Activated CD8-positive, alpha-beta memory T cell treated with anti-CD3 and anti-CD28 coated beads, Interleukin-2, amount 50 U/mL, for 1 hour (primary cell): ENCODE results near the gene THSD4.

Experiments used
- DNase-seq: peaks from one replicate; pipeline ENCODE4 v3.0.0-alpha.2; 2020; ENCODE audit errors: extremely low read depth

THSD4 gene

DNA sequence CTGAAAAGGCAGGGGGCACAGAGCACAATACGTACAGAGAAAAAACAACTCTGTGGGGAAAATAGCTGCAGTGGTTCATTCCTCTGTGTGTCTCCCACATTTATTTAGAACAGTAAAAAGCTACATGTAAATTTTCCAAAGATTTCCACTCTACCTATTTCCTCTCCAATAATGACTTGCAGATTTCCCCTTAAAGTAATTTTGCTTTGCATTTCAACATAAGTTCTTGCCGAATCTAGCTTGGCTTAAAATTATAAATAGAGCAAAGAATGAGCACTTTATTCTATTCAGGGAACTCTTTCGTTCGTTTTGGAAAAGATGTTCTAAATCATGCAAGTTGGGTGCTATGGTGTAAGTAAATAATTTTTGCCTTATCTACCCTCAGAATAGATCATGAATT, 636.9 kb downstream of the THSD4 start:
- DNase-seq: no peak

DNA sequence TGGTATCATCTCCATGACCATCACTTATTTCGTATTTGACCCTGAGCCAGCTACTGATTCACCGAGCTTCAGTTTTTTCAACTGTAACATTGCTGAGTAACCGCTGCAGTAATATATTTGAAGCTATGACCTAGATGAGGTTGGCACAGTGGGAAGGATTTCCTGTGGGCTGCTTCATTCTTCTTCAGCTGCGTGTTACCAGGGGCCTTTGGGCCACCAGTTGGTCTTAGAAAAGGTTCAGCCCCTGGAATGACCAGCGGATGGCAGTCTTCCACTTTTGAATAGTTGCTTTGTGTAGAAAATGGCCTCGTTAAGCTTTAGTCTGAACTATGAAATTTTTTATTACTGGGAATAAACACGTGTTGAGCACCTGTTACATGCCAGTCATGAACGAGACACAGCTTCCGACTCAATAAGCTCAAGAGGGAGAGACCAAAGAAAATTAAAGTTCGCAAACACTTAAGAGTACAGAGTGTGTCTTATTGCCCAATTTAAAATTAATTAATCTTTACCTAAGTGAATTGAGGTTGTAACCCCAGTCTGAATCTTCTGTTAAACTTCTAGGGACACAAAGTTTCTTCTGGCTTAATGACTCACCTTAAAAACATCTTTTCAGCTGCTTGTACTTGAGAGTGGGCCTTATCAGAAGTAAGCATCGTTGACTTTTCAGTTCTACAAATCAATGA, 637.5 kb downstream of the THSD4 start:
- DNase-seq: no peak

DNA sequence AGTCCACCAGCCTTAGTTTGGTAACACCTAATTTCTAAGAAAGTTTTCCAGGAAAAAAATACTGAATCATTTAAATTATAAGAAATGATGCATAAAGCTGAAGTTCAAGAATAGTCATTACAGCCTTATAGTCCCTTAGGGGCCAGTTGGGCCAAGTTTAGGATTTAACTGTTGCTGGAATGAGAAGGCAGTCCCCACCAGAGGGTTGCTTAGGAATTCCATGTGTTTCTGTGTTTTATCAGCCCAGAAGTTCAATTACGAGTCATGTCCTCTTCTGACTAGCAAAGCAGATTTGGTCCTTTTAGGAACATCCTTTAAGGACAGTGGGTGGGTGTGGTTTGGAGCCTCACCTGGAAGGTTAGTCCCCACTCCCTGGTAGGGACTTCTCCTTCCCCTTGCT, 638.1 kb downstream of the THSD4 start:
- DNase-seq: no peak

DNA sequence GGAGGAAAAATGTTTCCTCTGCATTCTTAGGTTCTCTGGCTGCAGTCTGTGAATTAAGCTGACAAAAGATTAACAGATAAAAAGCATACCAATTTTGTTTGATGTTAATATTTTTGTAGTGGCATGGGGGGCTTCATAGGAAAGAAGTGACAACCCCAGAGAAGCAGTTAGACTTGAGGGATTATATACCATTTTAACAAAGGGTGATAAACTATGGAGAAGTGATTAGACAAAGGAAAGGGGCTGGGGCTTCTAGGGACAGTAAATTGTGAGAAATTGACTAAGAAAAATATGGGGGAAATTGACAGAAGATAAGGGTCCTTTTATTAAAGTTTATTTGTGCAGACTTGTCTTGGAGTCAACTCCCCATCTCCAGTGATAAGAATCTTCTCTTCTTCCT, 639.4 kb downstream of the THSD4 start:
- DNase-seq: no peak

DNA sequence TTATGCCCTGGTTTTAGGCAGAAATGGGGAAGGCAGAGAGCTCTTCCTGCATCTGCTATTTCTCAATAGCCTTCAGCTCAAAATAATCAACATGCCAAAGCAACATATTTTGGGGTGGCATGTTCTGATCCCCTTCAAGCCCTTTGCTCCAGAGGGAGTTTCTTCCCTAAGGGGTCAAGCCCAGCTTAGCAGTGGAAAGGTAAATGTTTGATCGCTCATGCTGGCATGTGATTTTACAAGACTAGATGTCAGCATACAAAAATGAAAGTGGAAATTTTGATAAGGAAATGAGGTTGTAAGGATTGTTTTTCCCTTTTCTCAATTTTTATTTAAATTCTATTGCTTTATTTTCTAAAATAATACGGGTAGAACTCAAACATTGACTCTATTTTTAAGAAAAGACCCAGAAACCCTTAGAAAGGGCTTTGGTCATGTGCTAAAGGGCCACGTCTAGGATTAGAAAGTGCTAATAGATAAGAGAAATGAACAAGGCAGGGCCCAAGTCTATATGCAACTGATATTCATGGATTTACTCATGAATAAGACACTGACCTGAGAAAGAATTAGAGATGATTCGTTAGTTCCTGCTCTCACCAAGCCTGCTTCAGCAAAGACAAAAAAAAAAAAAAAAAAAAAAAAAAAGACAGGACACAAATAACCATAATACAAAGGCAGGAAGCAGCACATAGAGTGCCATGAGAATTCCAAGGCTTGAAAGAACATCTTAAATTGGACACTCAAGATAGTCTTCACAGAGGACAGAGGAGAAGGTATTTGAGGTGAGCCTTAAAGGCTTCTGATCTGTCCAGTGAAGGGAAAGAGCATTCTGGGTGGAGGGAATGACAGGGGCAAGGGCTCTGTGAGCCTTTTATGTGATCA, 640.1 kb downstream of the THSD4 start:
- no peak for DNase-seq

DNA sequence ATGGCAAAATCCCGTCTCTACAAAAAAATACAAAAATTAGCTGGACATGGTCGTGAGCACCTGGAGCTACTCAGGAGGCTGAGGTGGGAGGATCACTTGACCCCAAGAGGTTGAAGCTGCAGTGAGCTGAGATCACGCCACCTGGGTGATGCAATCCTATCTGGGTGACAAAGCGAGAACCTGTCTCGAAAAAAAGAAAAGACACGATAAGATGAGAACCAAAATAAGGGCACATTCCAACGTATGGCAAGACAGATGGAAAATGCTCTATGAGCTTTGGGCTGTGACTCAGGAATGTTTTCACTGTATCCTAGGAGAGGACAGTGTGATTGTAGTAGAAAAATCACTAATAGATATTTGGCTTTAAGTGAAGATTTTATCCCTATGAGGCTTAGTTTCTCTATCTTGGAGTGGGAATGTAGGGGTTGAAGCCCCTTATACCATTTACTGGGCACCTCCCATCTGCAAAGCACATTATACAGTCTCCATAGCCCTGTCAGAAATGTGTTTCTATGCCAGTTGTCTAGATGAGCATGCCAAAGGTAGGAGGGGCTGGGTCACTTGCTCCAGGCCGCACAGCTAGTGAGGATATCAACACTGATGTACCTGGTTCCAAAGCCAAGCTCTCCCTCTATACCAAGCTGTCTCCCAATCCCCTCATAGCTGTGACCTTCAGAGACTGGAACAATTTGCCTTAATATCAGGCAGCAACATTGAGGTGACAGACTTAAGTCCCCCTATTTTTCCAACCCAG, 641.5 kb downstream of the THSD4 start:
- DNase-seq: no peak

DNA sequence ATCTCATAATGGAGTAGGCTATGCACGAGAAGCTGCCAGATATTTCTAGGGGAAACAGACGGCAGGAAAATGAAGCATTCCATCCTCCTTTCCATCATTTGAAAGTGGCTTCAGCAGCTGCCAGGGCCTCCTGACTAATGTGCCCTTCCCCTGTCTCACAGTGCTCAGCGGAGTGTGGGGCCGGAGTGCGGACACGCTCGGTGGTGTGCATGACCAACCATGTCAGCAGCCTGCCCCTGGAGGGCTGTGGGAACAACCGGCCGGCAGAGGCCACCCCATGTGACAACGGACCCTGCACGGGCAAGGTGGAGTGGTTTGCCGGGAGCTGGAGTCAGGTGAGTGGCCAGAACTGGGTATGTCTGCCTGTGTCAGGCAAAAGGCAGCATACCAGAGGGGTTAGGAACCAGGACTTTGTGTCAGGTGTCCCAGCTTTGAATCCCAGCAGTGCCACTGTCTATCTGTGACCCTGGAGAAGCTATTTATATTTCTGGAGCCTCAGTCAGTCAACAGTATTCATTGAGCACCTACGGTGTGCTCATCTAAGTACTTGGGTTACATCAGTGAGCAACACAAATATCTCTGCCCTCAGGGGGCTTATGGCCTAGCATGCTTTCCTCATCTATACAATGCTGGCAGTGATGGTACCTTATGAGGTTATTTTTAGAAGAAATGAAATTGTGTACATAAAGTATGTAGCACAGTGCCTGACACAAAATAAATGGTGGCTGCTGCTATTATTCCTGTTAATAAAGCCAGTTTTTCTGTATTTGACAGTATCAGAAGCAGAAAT, 642.7 kb downstream of the THSD4 start:
- DNase-seq: no peak

DNA sequence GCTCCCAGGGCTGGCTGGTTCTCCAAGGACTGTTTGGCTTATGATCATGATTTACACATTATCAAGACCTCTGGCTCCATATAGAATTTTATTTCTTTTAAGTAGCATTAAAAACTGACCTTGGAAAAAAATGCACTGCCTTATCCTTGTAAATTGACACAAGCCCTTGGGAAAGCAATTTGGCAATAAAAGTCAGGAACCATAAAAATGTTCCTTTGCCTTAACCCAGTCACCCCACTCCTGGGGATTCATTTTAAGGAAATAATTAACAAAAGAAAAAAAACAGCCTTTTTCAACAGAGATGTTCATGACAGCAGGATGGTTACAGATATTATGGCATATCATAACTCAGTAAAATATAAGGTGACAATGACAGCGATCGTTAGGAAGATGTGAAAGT, 643.4 kb downstream of the THSD4 start:
- DNase-seq: no peak

DNA sequence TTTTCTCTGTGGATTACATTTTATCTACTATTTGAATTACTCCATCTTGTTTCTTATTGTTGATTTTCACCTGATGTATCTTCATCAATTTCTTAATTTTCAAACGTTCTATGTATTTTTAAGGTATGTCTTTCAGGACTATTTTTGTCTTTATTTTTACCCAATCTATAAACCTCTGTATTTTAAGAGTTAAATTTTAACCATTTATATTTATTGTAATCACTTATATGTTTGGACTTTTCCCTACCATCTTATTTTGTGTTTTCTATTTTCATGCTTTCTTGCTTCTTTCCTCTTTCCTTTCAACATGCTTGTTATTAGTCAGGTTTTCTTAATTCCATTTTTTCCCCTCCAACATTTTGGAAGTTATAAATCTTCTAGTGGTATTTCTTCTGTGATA, 645.6 kb downstream of the THSD4 start:
- DNase-seq: no peak

DNA sequence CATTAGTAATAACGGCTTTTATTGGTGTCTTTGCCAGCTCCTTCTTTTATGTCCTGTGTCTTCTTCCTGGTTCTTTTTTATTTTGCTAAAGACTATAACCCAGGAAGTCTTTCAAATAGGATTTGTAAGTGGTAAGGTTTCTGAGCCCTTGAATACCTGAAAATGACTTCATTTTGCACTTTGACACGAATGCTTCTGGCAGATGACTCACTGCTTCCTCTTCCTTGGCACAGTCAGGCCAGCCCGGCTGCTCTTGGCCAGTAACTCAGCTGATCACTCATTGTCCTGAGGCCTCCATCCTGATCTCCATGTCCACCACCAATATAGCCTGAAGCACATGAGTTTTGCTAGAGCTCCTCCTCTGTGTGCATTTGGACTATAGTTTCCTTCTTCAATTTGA, 646.4 kb downstream of the THSD4 start:
- DNase-seq: no peak

DNA sequence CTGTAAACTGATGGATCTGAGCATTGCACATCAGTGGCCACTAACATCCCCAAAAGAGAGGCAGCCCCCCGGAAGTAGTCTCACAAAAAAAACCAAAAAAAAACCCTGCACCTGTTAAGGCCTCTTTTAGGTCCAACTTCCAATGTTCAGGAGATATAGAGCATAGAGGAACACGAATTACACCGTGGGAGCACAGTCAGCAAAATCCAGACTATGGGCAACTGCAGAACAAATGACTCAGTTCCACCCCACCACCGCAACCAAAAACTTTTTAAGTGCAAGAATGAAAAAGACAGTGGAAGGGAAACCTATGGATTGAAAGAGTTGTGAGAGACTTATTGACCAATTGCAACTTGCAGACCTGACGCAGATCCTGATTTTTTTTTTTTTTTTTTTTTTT, 652.9 kb downstream of the THSD4 start:
- DNase-seq: no peak

DNA sequence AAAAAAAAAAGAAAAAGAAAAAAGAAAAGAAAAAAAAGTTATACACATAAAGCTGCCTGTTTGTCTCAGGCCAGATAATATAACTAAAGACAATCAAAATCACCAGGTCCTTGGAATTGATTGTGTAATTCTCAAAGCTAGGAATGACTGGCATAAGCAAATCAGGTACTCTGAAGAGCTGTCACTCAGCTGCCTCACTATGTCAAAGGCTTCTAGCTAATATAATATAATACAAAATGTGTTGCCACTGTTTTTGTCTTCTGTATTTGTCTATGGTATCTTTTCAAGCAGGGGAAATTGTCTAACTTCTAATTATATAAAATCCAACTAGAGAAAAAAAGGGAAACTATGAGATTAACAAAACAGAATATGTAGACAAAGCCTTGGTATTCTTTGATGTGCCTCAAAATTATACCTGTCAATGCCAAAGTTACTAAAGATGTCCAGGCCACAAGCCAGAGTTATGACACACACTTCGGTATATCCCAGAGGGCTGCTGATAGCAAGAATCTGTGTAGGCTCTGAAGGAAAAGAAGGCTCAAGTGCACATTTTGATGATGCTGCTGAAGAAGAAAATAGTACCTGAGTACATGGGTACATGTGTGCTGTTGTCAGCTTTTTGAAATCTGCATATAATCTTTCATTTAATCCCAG, 658.1 kb downstream of the THSD4 start:
- no peak for DNase-seq

DNA sequence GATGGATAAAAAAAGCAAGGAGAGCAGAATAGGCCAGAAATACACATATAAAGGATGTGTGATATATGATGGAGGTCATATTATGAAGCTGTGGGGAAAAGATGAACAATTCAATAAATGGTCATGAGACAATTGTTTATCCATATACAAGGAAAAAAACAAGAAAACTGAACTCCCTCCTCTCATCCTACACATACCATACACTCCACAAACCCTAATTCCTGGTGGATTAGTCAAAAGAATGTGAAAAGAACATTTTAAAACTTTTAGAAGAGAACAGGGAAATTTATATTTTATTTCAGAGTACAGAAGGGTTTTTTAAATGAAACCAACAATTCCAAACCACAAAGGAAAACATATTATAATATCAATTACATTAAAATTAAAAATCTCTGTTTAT, 660.6 kb downstream of the THSD4 start:
- no peak for DNase-seq

DNA sequence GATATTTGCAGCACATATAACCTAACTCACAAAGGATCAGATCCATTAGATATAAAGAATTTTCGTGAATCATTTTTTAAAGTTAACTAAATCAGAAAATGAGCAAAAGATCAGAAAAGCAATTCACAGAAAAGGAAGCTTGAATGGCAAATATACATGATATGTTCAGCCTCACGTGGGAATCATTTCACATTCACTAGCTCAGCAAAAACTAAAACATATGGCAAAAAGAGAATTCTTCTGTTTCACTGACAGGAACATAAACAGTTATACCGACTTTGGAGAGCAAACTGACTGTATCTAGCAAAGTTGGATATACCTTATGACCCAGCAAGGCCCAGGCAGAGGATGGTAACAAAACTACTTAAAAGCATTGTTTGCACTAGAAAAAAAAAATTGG, 661.0 kb downstream of the THSD4 start:
- no peak for DNase-seq

DNA sequence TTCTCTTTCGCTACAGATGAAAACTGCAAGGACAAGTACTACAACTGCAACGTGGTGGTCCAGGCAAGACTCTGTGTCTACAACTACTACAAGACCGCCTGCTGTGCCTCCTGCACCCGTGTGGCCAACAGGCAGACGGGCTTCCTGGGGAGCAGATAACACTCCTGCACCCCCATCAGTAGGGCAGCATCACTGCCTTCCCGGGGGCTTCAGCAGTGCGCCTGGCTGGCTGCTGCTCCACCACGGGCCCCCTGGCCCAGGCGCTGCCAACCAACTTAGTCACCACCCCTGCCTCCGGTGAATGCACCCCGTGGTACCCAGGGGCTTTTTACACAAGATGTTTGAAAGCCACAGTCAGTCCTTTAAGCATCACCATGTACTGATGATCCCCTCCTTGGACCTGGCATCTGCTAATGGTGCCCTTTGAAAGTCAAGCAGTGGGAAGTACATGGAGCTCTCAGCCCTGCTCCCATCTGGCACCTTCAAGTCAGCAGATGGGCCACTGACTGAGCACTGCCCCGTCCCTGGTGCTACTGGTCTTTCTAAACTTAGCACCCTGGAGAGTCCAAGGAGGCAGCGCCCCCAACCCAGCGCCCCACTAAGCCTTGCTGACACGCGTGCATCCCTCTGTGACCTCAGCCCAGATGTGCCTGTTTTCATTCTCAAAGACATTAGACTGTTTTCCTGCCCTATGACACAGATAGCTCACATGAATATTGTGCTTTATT, 662.1 kb downstream of the THSD4 start:
- DNase-seq: no peak

DNA sequence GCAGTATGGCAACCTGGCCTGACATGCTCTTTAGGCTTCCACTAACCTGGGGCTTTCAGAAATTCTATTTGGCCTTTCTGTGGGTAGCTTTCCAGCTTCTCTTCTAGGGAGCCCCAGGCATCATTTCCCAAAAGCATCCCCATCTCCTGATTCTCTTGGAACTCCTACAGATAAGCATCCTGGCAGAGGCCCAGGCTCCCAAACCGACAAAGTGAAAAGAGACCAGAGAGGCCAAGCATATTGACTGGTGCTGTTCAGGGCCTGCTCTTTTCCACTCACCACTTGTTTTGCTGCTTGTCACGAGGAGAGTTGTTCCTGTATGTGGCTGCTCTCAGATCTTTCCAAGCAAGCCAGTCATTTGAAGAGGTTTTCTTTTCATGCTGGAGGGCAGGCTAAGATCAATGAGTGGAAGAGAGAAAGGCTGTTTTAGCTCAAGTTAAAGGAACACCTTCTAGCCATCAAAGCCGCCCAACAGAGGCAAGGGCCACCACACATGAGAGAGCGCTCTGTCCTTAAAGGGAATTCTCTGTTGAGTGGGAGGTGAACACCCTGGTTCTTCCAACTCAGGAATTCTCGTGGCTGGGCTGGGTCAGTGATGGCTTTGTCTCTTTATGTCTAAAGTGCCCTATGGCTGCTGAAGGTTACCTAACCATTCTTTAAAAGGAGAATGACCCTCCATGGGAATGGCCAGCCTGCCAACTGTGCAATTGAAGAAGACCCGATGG, 664.0 kb downstream of the THSD4 start:
- no peak for DNase-seq

DNA sequence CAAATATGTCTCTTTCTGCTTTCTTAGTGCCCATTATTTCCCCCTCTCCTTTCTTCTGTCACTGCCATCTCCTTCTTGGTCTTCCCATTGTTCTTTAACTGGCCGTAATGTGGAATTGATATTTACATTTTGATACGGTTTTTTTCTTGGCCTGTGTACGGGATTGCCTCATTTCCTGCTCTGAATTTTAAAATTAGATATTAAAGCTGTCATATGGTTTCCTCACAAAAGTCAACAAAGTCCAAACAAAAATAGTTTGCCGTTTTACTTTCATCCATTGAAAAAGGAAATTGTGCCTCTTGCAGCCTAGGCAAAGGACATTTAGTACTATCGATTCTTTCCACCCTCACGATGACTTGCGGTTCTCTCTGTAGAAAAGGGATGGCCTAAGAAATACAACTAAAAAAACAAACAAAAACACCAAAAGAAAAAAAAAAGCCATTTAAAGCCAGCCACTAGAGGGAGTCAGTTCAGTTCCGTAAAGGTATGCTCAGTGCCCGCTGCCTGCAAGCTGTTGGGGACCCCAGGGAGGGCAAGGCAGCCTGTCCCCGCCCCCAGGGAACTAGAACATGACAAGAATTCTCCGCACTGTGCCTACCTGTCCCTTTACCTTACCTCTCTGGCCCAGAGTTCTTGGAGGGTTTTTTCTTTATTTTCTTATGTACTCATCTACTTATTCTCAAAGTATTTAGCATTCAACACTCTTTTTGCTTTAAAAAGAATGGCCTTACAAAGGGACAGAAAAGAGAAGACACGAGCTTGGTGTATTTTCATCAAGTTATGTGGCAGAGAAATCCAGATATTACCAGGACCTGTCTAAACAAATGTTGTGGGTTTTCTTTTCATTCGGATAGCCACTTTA, 665.1 kb downstream of the THSD4 start:
- no peak for DNase-seq

DNA sequence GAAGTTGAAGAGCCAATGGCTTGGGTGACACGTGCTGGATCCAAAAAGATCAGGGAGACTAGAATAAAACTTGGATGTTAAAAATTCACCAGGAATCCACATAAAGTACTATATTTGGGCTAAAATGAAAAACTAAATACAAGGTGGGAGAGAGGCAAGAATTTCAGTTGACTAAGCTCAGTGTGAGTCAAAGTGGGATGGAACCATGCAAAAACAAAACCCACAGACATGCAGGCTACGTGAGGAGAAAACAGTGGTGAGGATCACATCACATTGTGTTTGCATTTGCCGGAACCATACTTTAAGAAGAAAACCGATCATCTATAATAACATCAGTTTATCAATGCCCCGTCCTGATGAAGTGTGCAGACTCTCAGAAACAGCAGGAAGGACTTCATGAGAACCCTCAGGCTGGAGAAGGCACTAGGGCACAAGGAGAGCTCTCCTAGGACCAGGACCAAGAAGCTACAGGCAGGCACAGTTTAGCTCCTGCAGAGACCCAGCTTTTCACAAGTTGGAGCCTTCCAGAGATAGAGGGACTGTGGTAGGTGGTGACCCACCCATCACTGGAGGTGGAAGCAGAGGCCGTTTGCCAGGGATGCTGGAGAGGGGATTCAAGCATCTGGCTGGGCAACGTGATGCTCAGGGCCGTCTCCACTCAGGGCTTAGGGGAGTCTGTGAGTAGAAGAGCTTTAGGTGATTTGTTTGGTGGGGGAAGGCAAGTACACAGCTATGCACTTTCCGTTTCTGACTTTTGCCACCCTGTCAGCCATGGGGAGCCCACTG, 666.1 kb downstream of the THSD4 start:
- DNase-seq: no peak
